SK-N-SH treated with all-trans-retinoic acid at 6 μM for 48 hours (cell line): ENCODE data around the gene SPACDR.

Experiments used
- ATAC-seq: fragments of 200-7000 bp; cut with Tn5 transposase; 3 replicates; pipeline ENCODE4 v1.9.1; 2020; ENCODE audit warnings: mild to moderate bottlenecking, moderate library complexity
- BACH2 ChIP-seq: fragments of 250-450 bp; sonication (Bioruptor Pico); IDR thresholded peaks from 2 replicates; pipeline ENCODE4 v1.9.0; 2021; ENCODE audit warnings: mild to moderate bottlenecking, borderline replicate concordance
- CREB5 ChIP-seq: fragments of 250-450 bp; sonication (Bioruptor Pico); IDR thresholded peaks from 2 replicates; pipeline ENCODE4 v1.5.1; 2020; ENCODE audit warnings: low read depth, mild to moderate bottlenecking, moderate library complexity
- CSDC2 ChIP-seq: fragments of 250-450 bp; sonication (Bioruptor Pico); IDR thresholded peaks from 2 replicates; pipeline ENCODE4 v1.5.0; 2020; ENCODE audit warnings: mild to moderate bottlenecking, moderate library complexity
- ESRRG ChIP-seq: fragments of 250-450 bp; sonication (Bioruptor Pico); IDR thresholded peaks from 2 replicates; pipeline ENCODE4 v1.6.1; 2021; ENCODE audit warnings: mild to moderate bottlenecking
- GLIS3 ChIP-seq: fragments of 250-450 bp; sonication (Bioruptor Pico); IDR thresholded peaks from 2 replicates; pipeline ENCODE4 v1.5.0; 2020; ENCODE audit warnings: mild to moderate bottlenecking, moderate library complexity
- ISL1 ChIP-seq: fragments of 250-450 bp; sonication (Bioruptor Pico); IDR thresholded peaks from 2 replicates; pipeline ENCODE4 v2.1.2; 2022; ENCODE audit warnings: mild to moderate bottlenecking, moderate library complexity
- OSR1 ChIP-seq: fragments of 250-450 bp; sonication (Bioruptor Pico); IDR thresholded peaks from 2 replicates; pipeline ENCODE4 v1.8.0; 2022; ENCODE audit warnings: moderate library complexity, mild to moderate bottlenecking, inconsistent platforms
- PATZ1 ChIP-seq: fragments of 250-450 bp; sonication (Bioruptor Pico); IDR thresholded peaks from 2 replicates; pipeline ENCODE4 v1.8.0; 2020; ENCODE audit warnings: mild to moderate bottlenecking, moderate library complexity, borderline replicate concordance
- PPARA ChIP-seq: fragments of 250-450 bp; sonication (Bioruptor Pico); IDR thresholded peaks from 2 replicates; pipeline ENCODE4 v1.5.0; 2020; ENCODE audit warnings: mild to moderate bottlenecking, borderline replicate concordance
- RARB ChIP-seq: fragments of 250-450 bp; sonication (Bioruptor Pico); IDR thresholded peaks from 2 replicates; pipeline ENCODE4 v1.8.0; 2021; ENCODE audit warnings: mild to moderate bottlenecking, moderate library complexity
- SNAI2 ChIP-seq: fragments of 250-450 bp; sonication (Bioruptor Pico); IDR thresholded peaks from 2 replicates; pipeline ENCODE4 v1.5.0; 2020; ENCODE audit warnings: mild to moderate bottlenecking, moderate library complexity
- TSHZ2 ChIP-seq: fragments of 250-450 bp; sonication (Bioruptor Pico); IDR thresholded peaks from 2 replicates; pipeline ENCODE4 v1.5.0; 2020; ENCODE audit warnings: mild to moderate bottlenecking, moderate library complexity
- ZC3H10 ChIP-seq: fragments of 250-450 bp; sonication (Bioruptor Pico); IDR thresholded peaks from 2 replicates; pipeline ENCODE4 v1.5.1; 2021; ENCODE audit warnings: mild to moderate bottlenecking, moderate library complexity
- ZFP3 ChIP-seq: fragments of 250-450 bp; sonication (Bioruptor Pico); IDR thresholded peaks from 2 replicates; pipeline ENCODE4 v1.5.0; 2020; ENCODE audit warnings: mild to moderate bottlenecking, moderate library complexity
- ZFP30 ChIP-seq: fragments of 450-650 bp; formaldehyde crosslinking; IDR thresholded peaks from 2 replicates; pipeline ENCODE4 v1.5.0; 2022; ENCODE audit warnings: mild to moderate bottlenecking, moderate library complexity
- ZNF565 ChIP-seq: fragments of 450-650 bp; formaldehyde crosslinking; conservative IDR thresholded peaks from 2 replicates; pipeline ENCODE4 v1.5.0; 2020; ENCODE audit warnings: low read depth, mild to moderate bottlenecking, moderate library complexity
- ZNF70 ChIP-seq: fragments of 450-650 bp; formaldehyde crosslinking; IDR thresholded peaks from 2 replicates; pipeline ENCODE4 v1.5.0; 2020; ENCODE audit warnings: mild to moderate bottlenecking, moderate library complexity
- ZNF8 ChIP-seq: fragments of 450-650 bp; formaldehyde crosslinking; IDR thresholded peaks from 2 replicates; pipeline ENCODE4 v1.5.0; 2020; ENCODE audit warnings: mild to moderate bottlenecking, moderate library complexity
- TF ChIP-seq, protein P1 (sequence below): fragments of 250-450 bp; sonication (Bioruptor Pico); IDR thresholded peaks from 2 replicates; pipeline ENCODE4 v1.5.1; 2021; ENCODE audit warnings: mild to moderate bottlenecking, moderate library complexity

Gene SPACDR

DNA sequence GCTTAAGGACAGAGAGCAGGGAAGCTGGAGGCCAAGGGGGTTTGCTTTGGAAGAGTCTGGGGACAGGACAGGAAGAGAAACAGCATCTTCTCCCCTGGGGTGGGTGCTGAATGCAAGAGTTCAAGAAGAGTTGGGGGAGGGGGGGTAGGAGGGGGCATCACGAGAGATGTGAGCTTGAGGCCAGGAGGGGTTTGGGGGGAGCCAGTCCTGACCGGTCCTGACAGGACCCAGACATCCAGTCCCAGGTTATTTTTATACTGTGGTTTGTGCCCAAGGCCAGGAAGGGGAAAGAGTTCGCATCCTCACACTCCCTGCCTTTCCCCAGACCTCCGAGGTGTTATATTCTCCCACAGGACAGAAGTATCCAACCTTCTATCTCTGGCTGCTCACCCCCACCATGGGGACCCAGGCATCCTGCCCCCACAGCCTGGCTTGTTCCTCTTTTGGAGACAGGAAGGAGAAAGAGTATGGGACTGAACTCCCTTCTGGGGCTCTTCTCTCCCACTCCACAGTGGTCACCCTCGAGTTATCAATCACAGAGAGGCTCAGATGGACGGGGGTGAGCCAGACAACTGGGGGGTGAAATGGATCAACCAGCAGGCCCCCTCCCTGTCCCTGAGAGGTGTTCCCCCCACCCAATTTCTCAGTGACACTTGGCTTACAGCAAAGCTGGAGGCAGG is 12.2 kb upstream of the SPACDR start (continued):
- TF ChIP-seq PATZ1 (CRISPR knock-in tag): no peak
- TF ChIP-seq, all 23 proteins: peak for 0

DNA sequence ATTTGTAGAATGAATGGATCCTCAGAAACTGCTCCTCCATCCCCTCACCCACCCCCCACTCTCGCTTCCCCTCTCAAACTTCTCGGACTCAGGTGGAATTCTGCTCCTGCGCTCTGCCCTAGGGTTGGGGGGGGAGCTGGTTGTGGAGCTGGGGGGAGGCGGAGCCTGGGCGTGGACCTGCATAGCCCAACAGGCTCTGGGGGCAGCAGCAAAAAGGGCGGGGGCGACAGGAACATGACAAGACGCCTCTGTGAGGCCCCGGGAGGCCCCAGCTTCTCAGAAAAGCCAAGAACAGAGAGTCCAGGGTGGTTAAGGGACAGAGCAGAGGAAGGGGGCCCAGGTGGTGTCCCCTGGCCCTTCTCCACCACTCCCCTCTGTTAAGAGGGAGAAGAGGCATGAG is 11.5 kb upstream of the SPACDR start:
- ATAC-seq: no peak
- TF ChIP-seq, protein P1, sequence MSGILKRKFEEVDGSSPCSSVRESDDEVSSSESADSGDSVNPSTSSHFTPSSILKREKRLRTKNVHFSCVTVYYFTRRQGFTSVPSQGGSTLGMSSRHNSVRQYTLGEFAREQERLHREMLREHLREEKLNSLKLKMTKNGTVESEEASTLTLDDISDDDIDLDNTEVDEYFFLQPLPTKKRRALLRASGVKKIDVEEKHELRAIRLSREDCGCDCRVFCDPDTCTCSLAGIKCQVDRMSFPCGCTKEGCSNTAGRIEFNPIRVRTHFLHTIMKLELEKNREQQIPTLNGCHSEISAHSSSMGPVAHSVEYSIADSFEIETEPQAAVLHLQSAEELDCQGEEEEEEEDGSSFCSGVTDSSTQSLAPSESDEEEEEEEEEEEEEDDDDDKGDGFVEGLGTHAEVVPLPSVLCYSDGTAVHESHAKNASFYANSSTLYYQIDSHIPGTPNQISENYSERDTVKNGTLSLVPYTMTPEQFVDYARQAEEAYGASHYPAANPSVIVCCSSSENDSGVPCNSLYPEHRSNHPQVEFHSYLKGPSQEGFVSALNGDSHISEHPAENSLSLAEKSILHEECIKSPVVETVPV (CRISPR knock-in tag): no peak
- TF ChIP-seq ZC3H10 (CRISPR knock-in tag): no peak
- TF ChIP-seq ISL1 (CRISPR knock-in tag): no peak
- no peak for TF ChIP-seq ZNF8
- no peak for TF ChIP-seq ESRRG (CRISPR knock-in tag)

- TF ChIP-seq ZNF70 (CRISPR knock-in tag) (no peak), GLIS3 (CRISPR knock-in tag) (no peak), PPARA (CRISPR knock-in tag) (no peak), SNAI2 (CRISPR knock-in tag) (no peak), BACH2 (no peak), ZC3H10 (CRISPR knock-in tag) (no peak), ZNF565 (CRISPR knock-in tag) (no peak), ZFP3 (CRISPR knock-in tag) (no peak), ZNF8 (no peak), ZFP30 (CRISPR knock-in tag) (no peak), ISL1 (CRISPR knock-in tag) (no peak)
- no peak for ATAC-seq
These were observed 8.9 kb upstream of the SPACDR start for GRCh38 chr7:100472854-100473499.

GRCh38 chr7:100472121-100472851 is 8.2 kb upstream of the SPACDR start:
- no peak for ATAC-seq
- TF ChIP-seq OSR1: no peak
- TF ChIP-seq ZFP3 (CRISPR knock-in tag): no peak
- TF ChIP-seq ZNF565 (CRISPR knock-in tag): no peak
- TF ChIP-seq PPARA (CRISPR knock-in tag): no peak
- TF ChIP-seq TSHZ2: no peak
- no peak for TF ChIP-seq CSDC2 (CRISPR knock-in tag)
- no peak for TF ChIP-seq RARB (CRISPR knock-in tag)
- TF ChIP-seq CREB5: no peak
